Nephron (organoid): ENCODE results near the gene DUSP1.

Source experiments
- H3K27ac Mint-ChIP-seq, 3 experiments: 2 replicates each; pipeline ENCODE4 v1.8.0; 2020; ENCODE audit warnings: mixed read lengths in 3 of 3, mild to moderate bottlenecking in 2 of 3, moderate library complexity in 1 of 3
- H3K27me3 Mint-ChIP-seq: 2 replicates; pipeline ENCODE4 v1.8.0; 2021; ENCODE audit warnings: low read depth, mild to moderate bottlenecking, moderate library complexity, mixed read lengths
- H3K36me3 Mint-ChIP-seq: 2 replicates; pipeline ENCODE4 v1.8.0; 2020; ENCODE audit warnings: low read depth, mixed read lengths
- H3K4me1 Mint-ChIP-seq: 2 replicates; pipeline ENCODE4 v1.8.0; 2020; ENCODE audit warnings: mixed read lengths
- H3K4me3 Mint-ChIP-seq, 3 experiments: 2 replicates each; pipeline ENCODE4 v1.8.0; 2020; ENCODE audit warnings: mild to moderate bottlenecking in 3 of 3, mixed read lengths in 3 of 3, moderate library complexity in 2 of 3
- H3K9me3 Mint-ChIP-seq: 2 replicates; pipeline ENCODE4 v1.8.0; 2020; ENCODE audit warnings: mixed read lengths
- TF ChIP-seq, protein P1 (sequence below), 3 experiments: fragments of 200-600 bp; sonication (generic); IDR thresholded peaks; one replicate each; pipeline ENCODE4 v1.5.0; 2021; ENCODE audit warnings: antibody characterized with exemption in 3 of 3; ENCODE audit not compliant: unreplicated experiment in 3 of 3

The DUSP1 gene

DNA sequence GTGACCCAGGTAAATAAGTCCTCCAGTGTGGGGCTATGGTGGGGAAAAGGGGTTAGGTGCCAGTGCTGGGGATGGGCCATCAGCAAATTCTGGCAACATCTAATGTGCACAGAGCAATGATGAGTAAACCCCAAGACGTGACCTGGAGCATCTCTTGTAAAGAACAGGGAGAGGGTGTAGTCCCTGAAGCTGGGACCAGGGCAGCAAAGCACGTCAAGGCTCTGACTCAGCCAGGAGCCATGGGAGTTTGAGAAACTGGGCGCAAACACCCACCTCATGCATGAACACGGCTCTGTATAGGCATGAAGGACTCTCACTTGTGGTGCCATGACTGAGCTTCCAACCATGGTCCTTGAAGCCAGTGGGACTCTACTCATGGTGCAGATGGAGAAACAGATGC is 51.8 kb downstream of the DUSP1 start:
- peaks cover 5% of the 10 kb centered on the region for H3K4me1 Mint-ChIP-seq
- peaks cover 23% of the 10 kb centered on the region for H3K27me3 Mint-ChIP-seq
- no peaks in the 10 kb centered on the region for H3K36me3 Mint-ChIP-seq

DNA sequence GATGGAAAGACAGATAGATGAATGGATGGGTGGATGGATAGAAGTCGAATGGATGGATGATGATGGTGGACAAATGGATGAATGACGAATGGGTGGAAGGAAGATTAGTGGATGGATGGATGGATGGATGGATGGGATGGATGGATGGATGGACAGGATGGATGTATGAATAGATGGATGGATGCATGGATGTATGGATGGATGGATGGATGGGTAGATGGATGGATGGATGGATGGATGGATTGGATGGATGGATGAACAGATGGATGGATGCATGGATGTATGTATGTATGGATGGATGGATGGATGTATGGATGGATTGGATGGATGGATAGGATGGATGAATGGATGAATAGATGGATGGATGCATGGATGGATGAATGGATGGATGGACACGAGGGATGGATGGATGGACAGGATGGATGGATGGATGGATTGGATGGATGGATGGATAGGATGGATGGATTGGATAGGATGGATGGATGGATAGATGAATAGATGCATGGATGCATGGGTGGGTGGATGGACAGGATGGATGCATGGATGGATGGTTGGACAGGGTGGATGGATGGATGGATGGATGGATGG is 52.4 kb downstream of the DUSP1 start:
- Mint-ChIP-seq H3K27me3 (peaks cover 23% of the 10 kb centered on the region), H3K36me3 (no peaks in the 10 kb centered on the region), H3K4me1 (peaks cover 8% of the 10 kb centered on the region), H3K4me3 (no peak overlapping the region), H3K27ac (no peak overlapping the region), H3K9me3 (no peaks in the 10 kb centered on the region)
- TF ChIP-seq, protein P1, sequence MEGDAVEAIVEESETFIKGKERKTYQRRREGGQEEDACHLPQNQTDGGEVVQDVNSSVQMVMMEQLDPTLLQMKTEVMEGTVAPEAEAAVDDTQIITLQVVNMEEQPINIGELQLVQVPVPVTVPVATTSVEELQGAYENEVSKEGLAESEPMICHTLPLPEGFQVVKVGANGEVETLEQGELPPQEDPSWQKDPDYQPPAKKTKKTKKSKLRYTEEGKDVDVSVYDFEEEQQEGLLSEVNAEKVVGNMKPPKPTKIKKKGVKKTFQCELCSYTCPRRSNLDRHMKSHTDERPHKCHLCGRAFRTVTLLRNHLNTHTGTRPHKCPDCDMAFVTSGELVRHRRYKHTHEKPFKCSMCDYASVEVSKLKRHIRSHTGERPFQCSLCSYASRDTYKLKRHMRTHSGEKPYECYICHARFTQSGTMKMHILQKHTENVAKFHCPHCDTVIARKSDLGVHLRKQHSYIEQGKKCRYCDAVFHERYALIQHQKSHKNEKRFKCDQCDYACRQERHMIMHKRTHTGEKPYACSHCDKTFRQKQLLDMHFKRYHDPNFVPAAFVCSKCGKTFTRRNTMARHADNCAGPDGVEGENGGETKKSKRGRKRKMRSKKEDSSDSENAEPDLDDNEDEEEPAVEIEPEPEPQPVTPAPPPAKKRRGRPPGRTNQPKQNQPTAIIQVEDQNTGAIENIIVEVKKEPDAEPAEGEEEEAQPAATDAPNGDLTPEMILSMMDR (IDR thresholded peaks at IDR 0.05; ENCODE audit: unreplicated experiment in 3 of 3), result no peak

More for the DNA sequence above, 51.8 kb downstream of the DUSP1 start:
- no peak overlapping the region for H3K27ac Mint-ChIP-seq
- TF ChIP-seq, protein P1 (IDR thresholded peaks at IDR 0.05; ENCODE audit: unreplicated experiment in 3 of 3), result no peak
- no peaks in the 10 kb centered on the region for H3K9me3 Mint-ChIP-seq
- H3K4me3 Mint-ChIP-seq, result no peak overlapping the region
